Endothelial cell (in vitro differentiated cells): Measurements from ENCODE around the gene SPTLC1. TPM values are rescaled to one million over a fixed set of nuclear protein-coding genes. Genes with fewer than 3 reads are reported as not detected.
A peak's percentile ranks its signal among the peaks of the same experiment; 100 is the strongest.

Experiments
- DNase-seq: peaks from one replicate; pipeline ENCODE4 v3.0.0; 2021; ENCODE audit warnings: low spot score
- H3K27ac Mint-ChIP-seq: one replicate; pipeline ENCODE4 v1.8.0; 2021; ENCODE audit warnings: mixed read lengths, inconsistent platforms; ENCODE audit not compliant: unreplicated experiment
- H3K27me3 Mint-ChIP-seq: one replicate; pipeline ENCODE4 v1.8.0; 2021; ENCODE audit warnings: mild to moderate bottlenecking, moderate library complexity, mixed read lengths, inconsistent platforms; ENCODE audit not compliant: unreplicated experiment
- H3K36me3 Mint-ChIP-seq: one replicate; pipeline ENCODE4 v1.8.0; 2021; ENCODE audit warnings: mild to moderate bottlenecking, low read depth, mixed read lengths, inconsistent platforms; ENCODE audit not compliant: unreplicated experiment
- H3K4me1 Mint-ChIP-seq: one replicate; pipeline ENCODE4 v1.8.0; 2021; ENCODE audit warnings: mild to moderate bottlenecking, mixed read lengths, inconsistent platforms; ENCODE audit not compliant: unreplicated experiment
- H3K4me3 Mint-ChIP-seq: one replicate; pipeline ENCODE4 v1.8.0; 2021; ENCODE audit warnings: mild to moderate bottlenecking, mixed read lengths, inconsistent platforms; ENCODE audit not compliant: unreplicated experiment
- H3K9me3 Mint-ChIP-seq: one replicate; pipeline ENCODE4 v1.8.0; 2021; ENCODE audit warnings: mixed read lengths, inconsistent platforms; ENCODE audit not compliant: unreplicated experiment
- total RNA-seq: library from RNA; stranded (reverse); fragmentation: NEBNext Ultra II Directional; extraction: Animal tissue kit (Norgen Biotek cat#: 25700); gene quantifications from one replicate; pipeline ENCODE4 v1.2.1, GENCODE V29; 2021; ENCODE audit not compliant: unreplicated experiment
- TF ChIP-seq, protein P1 (sequence below): fragments of 200-600 bp; sonication (generic); IDR thresholded peaks from one replicate; pipeline ENCODE4 v1.5.0; 2021; ENCODE audit warnings: antibody characterized with exemption; ENCODE audit not compliant: unreplicated experiment

The SPTLC1 gene
- total RNA-seq, 1 donor from 2014 or later, result 69.2 TPM

DNA sequence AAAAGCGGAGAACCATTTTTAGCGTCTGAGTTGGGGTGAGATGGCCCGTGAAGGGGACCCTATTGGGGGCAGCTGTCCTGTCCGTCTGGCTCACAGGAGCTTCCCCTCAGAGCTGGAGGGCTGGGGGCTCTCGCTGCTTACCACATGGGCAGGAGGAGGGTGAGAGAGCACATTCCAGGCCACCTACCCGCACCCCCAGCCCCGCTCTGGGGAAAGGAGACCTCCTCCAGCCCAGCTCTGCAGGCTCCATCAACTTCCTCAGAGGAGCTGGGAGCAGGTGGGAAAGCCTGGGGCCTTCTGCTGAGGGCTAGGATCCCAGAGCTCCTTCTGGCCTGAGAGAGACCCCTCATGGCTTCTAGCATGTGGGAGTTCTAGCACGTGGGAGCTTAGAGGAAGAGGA lies 27.1 kb upstream of the SPTLC1 start:
- peaks cover 37% of the 10 kb centered on the region for H3K4me1 Mint-ChIP-seq
- H3K4me3 Mint-ChIP-seq, result no peak overlapping the region
- DNase-seq, result no peak
- peaks cover 3% of the 10 kb centered on the region for H3K36me3 Mint-ChIP-seq
- H3K27ac Mint-ChIP-seq, result no peak overlapping the region
- no peaks in the 10 kb centered on the region for H3K9me3 Mint-ChIP-seq
- H3K27me3 Mint-ChIP-seq, result peaks cover 14% of the 10 kb centered on the region
- TF ChIP-seq, protein P1, sequence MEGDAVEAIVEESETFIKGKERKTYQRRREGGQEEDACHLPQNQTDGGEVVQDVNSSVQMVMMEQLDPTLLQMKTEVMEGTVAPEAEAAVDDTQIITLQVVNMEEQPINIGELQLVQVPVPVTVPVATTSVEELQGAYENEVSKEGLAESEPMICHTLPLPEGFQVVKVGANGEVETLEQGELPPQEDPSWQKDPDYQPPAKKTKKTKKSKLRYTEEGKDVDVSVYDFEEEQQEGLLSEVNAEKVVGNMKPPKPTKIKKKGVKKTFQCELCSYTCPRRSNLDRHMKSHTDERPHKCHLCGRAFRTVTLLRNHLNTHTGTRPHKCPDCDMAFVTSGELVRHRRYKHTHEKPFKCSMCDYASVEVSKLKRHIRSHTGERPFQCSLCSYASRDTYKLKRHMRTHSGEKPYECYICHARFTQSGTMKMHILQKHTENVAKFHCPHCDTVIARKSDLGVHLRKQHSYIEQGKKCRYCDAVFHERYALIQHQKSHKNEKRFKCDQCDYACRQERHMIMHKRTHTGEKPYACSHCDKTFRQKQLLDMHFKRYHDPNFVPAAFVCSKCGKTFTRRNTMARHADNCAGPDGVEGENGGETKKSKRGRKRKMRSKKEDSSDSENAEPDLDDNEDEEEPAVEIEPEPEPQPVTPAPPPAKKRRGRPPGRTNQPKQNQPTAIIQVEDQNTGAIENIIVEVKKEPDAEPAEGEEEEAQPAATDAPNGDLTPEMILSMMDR, result no peak

DNA sequence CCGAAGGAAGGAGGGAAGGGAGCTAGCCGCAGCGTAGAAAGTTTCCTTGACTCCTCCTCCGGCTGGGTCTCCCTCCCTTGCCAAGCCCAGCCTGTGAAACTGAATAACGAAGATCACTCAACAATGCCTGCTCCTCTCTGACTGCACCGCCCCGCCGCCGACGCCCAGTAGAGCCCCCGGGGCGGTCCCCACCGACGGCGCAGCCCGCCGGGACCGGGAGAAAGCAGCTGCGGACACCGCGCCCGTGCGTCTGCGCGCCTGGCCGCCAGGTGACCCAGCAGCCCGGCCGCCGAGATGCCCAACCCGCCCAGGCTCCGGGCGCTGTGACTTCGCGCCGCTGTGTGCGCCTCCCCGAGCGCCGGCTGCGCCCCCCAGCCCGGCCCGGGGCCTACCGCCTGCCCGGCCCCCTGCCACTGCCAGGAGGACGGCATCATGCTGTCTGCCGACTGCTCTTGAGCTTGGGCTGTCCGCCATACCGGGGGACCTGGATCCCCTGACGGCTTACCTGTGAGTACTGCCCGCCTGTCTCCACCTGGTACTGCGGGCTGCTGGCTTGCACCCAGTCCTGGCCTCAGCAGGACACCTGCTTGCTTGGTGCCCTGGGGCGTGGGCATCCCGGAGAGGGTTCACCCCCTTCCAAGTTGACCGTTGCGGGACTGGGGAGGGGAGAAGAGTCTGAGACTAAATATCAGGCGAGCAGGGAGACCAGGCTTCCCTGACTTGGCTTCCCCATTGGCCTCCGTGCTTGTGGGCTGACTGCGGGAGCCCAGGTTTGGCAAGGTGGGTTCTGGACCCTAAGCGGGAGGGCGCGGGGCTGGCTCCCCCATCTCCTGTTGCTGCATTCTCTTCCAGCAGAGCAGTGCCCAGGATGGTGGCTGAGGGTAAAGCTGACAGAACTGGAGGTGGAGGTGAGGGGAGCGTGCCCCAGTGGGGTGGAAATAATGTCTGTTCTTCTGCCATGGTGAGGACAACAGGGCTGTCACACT lies 26.2 kb upstream of the SPTLC1 start:
- Mint-ChIP-seq H3K27ac (no peak overlapping the region), H3K36me3 (peaks cover 3% of the 10 kb centered on the region), H3K4me1 (peaks cover 28% of the 10 kb centered on the region), H3K9me3 (no peaks in the 10 kb centered on the region), H3K4me3 (peak overlapping the region; percentile 85), H3K27me3 (peaks cover 14% of the 10 kb centered on the region)
- peak; percentile 57 for DNase-seq
- TF ChIP-seq, protein P1, result peak; percentile 14

DNA sequence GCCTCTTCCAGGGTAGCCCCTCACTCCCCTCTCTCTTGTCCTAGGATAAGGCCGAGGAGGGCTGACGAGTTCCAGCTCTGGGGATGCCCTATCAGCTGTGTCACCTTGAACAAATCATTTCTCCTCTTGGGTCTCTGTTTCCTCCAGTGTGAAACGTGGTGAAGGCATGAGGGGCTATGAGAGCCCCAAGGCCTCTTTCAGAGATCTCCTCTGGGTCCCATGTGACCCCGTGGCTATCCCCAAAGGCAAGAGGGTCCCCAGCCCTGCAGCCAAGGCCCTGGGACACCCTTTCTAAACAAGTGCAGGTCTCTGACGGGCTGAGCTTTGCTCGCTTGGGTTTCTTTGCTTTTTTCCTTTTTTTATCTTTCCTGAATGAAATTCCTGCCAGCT lies 25.5 kb upstream of the SPTLC1 start:
- no peak for DNase-seq
- TF ChIP-seq, protein P1, result no peak
- no peaks in the 10 kb centered on the region for H3K9me3 Mint-ChIP-seq
- H3K27me3 Mint-ChIP-seq, result peaks cover 14% of the 10 kb centered on the region
- H3K4me3 Mint-ChIP-seq, result peak overlapping the region; percentile 85
- H3K27ac Mint-ChIP-seq, result no peak overlapping the region
- H3K4me1 Mint-ChIP-seq, result peaks cover 21% of the 10 kb centered on the region
- peaks cover 3% of the 10 kb centered on the region for H3K36me3 Mint-ChIP-seq

DNA sequence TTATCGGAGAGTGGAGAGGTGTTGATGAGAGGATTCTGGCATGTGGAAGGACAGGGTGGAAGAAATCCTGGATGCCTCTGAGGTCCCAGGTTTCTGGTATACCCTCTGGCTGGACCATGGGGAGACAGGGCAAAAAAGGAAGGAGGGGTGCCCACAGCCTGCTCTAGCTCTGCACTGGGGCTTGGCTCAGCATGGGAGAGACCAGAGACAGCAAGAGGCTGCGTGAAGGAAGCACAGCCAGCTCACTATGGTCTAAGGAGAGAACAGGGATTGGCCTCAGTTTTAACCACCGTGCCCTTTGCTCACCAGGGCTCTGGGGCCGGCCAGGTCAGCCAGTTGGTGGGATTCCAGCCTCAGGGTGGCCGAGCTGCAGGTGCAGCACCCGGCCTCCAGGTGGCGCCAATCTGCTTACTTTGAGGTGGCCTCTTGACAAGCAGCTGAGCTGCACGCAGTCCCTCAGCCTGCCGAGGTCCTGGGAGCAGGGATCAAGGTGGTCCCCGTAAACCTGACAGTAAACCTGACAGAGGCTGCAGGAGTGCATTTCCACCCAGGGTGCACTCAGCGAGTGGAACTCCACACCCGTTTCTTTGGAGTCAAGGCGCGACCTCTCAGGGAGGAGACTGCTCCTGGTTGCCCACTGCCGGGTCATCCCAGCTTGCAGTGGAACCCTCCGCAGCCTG lies 25.0 kb upstream of the SPTLC1 start:
- peaks cover 15% of the 10 kb centered on the region for H3K4me1 Mint-ChIP-seq
- peaks cover 3% of the 10 kb centered on the region for H3K36me3 Mint-ChIP-seq
- TF ChIP-seq, protein P1, result peak; percentile 98
- peaks cover 14% of the 10 kb centered on the region for H3K27me3 Mint-ChIP-seq
- no peaks in the 10 kb centered on the region for H3K9me3 Mint-ChIP-seq
- peak overlapping the region; percentile 26 for H3K27ac Mint-ChIP-seq
- no peak overlapping the region for H3K4me3 Mint-ChIP-seq
- DNase-seq, result peak; percentile 93
